Hepatocyte (in vitro differentiated cells): ENCODE results near the gene TRIM42.

ENCODE experiments used
- CTCF ChIP-seq: fragments of 200-600 bp; sonication (generic); IDR thresholded peaks from 2 replicates; pipeline ENCODE4 v1.5.1; 2016; ENCODE audit warnings: antibody characterized with exemption, mild to moderate bottlenecking; ENCODE audit not compliant: poor library complexity
- EZH2 ChIP-seq: fragments of 200-600 bp; sonication (generic); IDR thresholded peaks from 2 replicates; pipeline ENCODE4 v1.6.1; 2016; ENCODE audit warnings: antibody characterized with exemption, mild to moderate bottlenecking, borderline replicate concordance
- EZH2phosphoT487 ChIP-seq: fragments of 200-600 bp; sonication (generic); IDR thresholded peaks from one replicate; pipeline ENCODE4 v1.6.1; 2018; ENCODE audit warnings: antibody characterized with exemption, mild to moderate bottlenecking, low read depth, moderate library complexity; ENCODE audit not compliant: unreplicated experiment, severe bottlenecking

- TF ChIP-seq EZH2phosphoT487 (no peak), CTCF (no peak), EZH2 (no peak)
Observed at GRCh38 chr3:140628606-140629005, 49.3 kb upstream of the TRIM42 start.
